Measurements from ENCODE around the gene GSTM1.
"Not testable (repeated sequence)": the region's sequence is repeated elsewhere in the genome, so short reads cannot be mapped to it uniquely, and the experiment has no call there.

GSTM1 gene

GRCh38 chr1:109704173-109704572 lies 16.6 kb downstream of the GSTM1 start:
- no peak for TF ChIP-seq POLR2A (IDR thresholded peaks at IDR 0.05; ENCODE audit: low read depth, low read length)
- DNase-seq (ENCODE audit: insufficient read length, low spot score): no peak
- FAIRE-seq: no peak

- no peak for DNase-seq (ENCODE audit: insufficient read length, low spot score)
- TF ChIP-seq POLR2A (IDR thresholded peaks at IDR 0.05; ENCODE audit: low read depth, low read length): no peak
- FAIRE-seq: no peak
Measured at GRCh38 chr1:109705411-109705810, 17.8 kb downstream of the GSTM1 start.

DNA sequence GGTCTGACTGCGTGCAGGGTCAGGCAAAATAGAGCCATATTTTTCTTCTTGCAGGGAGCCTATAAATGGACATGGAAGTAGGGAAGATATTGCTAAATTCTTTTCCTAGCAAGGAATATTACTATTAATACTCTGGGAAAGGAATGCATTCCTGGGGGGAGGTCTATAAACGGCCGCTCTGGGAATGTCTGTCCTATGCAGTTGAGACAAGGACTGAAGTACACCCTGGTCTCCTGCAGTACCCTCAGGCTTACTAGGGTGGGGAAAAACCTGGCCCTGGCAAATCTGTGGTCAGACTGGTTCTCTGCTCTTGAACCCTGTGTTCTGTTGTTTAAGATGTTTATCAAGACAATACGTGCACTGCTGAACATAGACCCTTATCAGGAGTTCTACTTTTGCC lies 21.3 kb downstream of the GSTM1 start:
- FAIRE-seq: not testable (repeated sequence)

GRCh38 chr1:109709822-109710221 lies 22.2 kb downstream of the GSTM1 start:
- DNase-seq (ENCODE audit: insufficient read length, low spot score); FAIRE-seq: not testable (repeated sequence)

More for the DNA sequence above, 21.3 kb downstream of the GSTM1 start:
- DNase-seq (ENCODE audit: insufficient read length, low spot score): not testable (repeated sequence)

DNA sequence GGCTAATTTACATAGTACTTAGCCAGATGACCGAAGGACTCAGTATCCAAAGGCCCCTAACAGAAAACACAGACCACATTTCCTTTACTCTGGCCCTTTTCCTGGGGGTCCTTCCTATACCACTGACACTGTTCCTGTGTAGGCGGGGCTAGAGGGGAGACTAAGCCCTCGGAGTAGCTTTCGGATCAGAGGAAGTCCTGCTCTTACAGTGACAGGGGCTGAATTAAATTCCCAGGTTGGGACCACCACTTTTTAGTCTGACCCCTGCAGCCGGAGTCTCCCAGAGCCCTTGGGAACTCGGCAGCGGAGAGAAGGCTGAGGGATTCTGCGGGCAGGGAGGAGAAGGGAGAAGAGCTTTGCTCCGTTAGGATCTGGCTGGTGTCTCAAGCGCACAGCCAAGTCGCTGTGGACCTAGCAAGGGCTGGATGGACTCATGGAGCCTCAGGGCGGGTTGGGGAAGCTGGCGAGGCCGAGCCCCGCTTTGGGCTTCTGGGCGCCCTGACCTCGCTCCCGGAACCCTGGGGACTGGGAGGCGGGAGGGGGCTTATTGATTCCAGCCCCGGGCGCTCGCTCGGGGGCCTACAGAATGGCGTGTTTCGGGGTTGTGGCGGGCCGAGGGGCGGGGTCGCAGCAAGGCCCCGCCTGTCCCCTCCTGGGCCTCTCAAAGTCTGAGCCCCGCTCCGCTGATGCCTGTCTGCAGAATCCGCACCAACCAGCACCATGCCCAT lies 24.1 kb downstream of the GSTM1 start, which contains the start of gene GSTM5:
TSS of gene GSTM5 (plus strand) at position 659 of the 728 bp plus-strand sequence. CDS start at position 721, 62 bp downstream.
- not testable (repeated sequence) for FAIRE-seq; DNase-seq (ENCODE audit: insufficient read length, low spot score)

DNA sequence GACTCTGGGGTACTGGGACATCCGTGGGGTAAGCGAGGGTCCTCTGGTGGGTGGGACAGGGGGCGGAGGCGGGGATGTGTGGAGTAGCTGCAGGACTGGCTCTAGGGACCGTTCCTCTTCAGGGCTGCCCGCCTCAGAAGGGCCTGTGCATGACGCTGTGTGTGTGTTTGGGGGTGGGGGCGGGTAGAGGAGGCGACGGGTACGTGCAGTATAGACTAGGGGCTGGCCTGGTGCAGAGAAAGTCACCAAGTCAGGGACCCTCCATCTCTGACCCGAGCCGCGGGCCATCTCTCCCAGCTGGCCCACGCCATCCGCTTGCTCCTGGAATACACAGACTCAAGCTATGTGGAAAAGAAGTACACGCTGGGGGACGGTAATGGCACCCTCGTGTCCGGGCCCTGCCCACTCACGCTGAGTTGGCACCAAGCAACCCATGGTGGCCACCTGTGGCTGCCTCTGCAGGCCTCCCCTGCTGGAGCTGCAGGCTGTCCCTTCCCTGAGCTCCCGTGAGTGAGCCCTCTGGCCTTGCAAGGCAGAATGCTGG lies 24.8 kb downstream of the GSTM1 start:
- no peak for TF ChIP-seq POLR2A (IDR thresholded peaks at IDR 0.05; ENCODE audit: low read depth, low read length)
- FAIRE-seq: no peak
- no peak for DNase-seq (ENCODE audit: insufficient read length, low spot score)

GRCh38 chr1:109713636-109714035 lies 26.0 kb downstream of the GSTM1 start:
- no peak for DNase-seq (ENCODE audit: insufficient read length, low spot score)
- no peak for TF ChIP-seq POLR2A (IDR thresholded peaks at IDR 0.05; ENCODE audit: low read depth, low read length)
- no peak for FAIRE-seq

DNA sequence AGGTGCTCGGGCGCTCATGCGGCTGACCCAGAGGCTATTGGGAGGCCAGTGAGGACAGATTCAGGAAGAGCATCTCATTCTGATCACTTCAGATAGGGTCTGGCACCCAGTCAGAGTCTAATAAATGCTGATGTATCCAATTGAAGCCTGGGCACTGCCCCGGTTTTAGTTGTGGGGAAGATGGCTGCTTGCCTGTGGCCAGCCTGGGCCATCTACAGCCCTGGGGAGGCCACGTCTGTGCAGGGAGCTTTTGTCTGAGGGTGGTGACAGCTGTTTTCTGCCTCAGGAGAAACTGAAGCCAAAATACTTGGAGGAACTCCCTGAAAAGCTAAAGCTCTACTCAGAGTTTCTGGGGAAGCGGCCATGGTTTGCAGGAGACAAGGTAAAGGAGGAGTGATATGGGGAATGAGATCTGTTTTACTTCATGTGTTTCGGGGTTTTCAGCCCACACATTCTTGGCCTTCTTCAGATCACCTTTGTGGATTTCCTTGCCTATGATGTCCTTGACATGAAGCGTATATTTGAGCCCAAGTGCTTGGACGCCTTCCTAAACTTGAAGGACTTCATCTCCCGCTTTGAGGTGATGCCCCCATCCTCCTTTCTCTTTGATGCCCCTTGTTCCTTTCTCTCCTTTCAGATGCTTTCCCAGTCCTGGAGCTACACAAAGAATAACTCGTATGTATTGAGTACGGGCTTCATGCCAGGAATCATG lies 27.2 kb downstream of the GSTM1 start:
- no peak for FAIRE-seq
- TF ChIP-seq POLR2A (IDR thresholded peaks at IDR 0.05; ENCODE audit: low read depth, low read length): no peak
- no peak for DNase-seq (ENCODE audit: insufficient read length, low spot score)

GRCh38 chr1:109716121-109716520 lies 28.5 kb downstream of the GSTM1 start:
- no peak for DNase-seq (ENCODE audit: insufficient read length, low spot score)
- FAIRE-seq: no peak
- TF ChIP-seq POLR2A (IDR thresholded peaks at IDR 0.05; ENCODE audit: low read depth, low read length): no peak

DNA sequence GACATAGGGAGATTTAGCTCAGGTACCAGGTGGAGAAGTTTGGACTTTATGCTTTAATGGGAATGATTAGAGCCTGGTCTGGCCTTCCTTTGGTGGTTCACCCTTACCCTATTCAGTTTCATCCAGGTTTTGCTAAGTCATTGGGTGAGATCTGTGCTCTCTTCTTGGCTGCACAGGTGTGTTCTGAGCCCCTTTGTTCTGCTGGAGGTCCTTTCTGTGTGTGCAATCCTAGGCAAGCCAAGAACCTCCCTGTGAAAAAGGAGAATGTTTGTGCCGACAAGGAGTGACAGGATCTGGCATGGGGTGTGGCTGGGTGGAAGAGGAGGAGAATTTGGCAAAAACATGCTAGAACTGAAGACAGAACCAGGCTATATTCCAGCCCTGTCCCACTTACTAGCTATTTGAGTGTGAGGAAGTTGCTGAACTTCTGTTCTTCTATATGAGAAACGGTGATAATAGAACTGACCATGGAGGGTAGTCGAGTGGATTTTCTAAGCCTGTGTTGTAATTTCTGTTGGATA lies 29.0 kb downstream of the GSTM1 start:
- no peak for FAIRE-seq
- no peak for DNase-seq (ENCODE audit: insufficient read length, low spot score)
- TF ChIP-seq POLR2A (IDR thresholded peaks at IDR 0.05; ENCODE audit: low read depth, low read length): no peak

- no peak for DNase-seq (ENCODE audit: insufficient read length, low spot score)
- no peak for TF ChIP-seq POLR2A (IDR thresholded peaks at IDR 0.05; ENCODE audit: low read depth, low read length)
- FAIRE-seq: no peak
Measured at GRCh38 chr1:109717729-109718128, 30.1 kb downstream of the GSTM1 start.

DNA sequence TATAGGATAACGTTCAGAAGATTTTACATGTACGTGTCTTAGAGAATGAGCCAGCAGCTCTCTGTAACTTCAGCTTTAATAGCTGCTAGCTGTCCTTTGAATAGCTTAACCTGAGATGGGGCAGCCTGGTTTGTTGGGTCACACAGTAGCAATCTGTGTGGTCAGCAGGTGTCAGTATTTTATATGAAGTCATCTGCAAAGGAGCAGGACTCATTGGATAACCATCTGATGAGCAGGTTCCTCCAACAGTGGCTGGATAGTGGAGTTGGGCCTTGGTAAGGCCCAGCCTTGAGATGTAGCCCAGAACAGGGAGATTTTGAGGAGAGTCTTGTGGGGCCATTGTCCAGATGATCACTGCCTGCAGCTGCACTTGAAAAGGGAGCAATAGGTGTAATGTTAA lies 30.9 kb downstream of the GSTM1 start:
- TF ChIP-seq POLR2A (IDR thresholded peaks at IDR 0.05; ENCODE audit: low read depth, low read length): no peak
- DNase-seq (ENCODE audit: insufficient read length, low spot score) (no peak), FAIRE-seq (no peak)

DNA sequence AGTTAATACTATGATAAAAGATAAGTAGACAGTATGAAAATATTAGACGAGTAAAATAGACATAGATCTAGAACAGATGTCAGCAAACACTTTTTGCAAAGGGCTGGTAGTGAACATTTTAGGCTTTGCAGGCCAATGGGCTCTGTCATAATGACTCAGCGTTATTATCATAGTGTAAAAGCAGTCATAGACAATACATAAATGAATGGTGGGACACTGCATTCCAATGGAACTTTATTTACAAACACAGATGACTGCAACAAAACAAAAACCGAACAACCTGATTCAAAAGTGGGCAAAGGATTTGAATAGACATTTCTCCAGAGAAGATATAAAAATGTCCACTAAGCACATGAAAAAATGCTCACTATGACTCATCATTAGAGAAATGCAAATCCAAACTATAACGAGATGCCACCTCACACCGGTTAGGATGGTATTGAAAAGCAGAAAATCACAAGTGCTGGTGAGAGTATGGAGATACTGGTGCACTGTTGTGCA lies 31.8 kb downstream of the GSTM1 start:
- DNase-seq (ENCODE audit: insufficient read length, low spot score) (no peak), FAIRE-seq (peak; percentile 33)
- TF ChIP-seq POLR2A (IDR thresholded peaks at IDR 0.05; ENCODE audit: low read depth, low read length): no peak

DNA sequence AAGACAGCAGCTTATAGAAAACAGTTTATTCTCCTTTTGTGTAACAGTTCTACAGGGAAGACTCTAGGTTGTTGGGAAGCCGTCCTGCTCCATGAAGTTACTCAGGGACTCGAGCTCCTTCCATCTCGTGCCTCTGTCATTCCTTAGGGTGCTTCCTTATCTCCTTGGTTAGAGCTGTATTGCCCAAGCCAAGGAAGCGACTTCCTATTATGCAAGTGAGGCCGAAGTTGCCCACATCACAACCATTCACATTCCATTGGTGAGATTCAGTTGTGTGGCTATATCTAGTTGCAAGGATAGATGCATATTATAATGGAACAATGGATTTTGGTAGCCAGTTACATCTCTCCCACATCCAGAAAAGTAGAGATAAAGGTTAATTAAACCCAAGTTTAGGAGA lies 33.4 kb downstream of the GSTM1 start:
- no peak for TF ChIP-seq POLR2A (IDR thresholded peaks at IDR 0.05; ENCODE audit: low read depth, low read length)
- no peak for DNase-seq (ENCODE audit: insufficient read length, low spot score)
- no peak for FAIRE-seq

All from H54 (cell line).